WTC11 (cell line): ENCODE measurements around the gene KCNK4. TPM values are rescaled to one million over a fixed set of nuclear protein-coding genes. Genes with fewer than 3 reads are reported as not detected.

ENCODE experiments used
- ATAC-seq: fragments of 200-7000 bp; cut with Tn5 transposase; 2 replicates; pipeline ENCODE4 v1.10.0; 2021; ENCODE audit warnings: mild to moderate bottlenecking, moderate library complexity
- CTCF ChIA-PET: fragments of 300-600 bp; sonication (Branson Sonifier 250); formaldehyde crosslinking; loops from one replicate; lab custom pipeline; 2021; ENCODE audit warnings: antibody characterized with exemption; lab: Charles Lee
- POLR2A ChIA-PET: fragments of 350-600 bp; sonication (Branson Sonifier 250); formaldehyde crosslinking; loops from one replicate; lab custom pipeline; 2021; ENCODE audit warnings: antibody characterized with exemption; lab: Charles Lee
- DNase-seq: peaks from one replicate; pipeline ENCODE4 v3.0.0; 2021; ENCODE audit warnings: low spot score
- H3K27ac Mint-ChIP-seq: 2 replicates; pipeline ENCODE4 v1.8.0; 2021; ENCODE audit warnings: mixed read lengths
- H3K27me3 Mint-ChIP-seq: 2 replicates; pipeline ENCODE4 v1.8.0; 2021; ENCODE audit warnings: low read depth, mild to moderate bottlenecking, moderate library complexity, mixed read lengths
- H3K36me3 Mint-ChIP-seq: 2 replicates; pipeline ENCODE4 v1.8.0; 2021; ENCODE audit warnings: mixed read lengths
- H3K4me1 Mint-ChIP-seq: 2 replicates; pipeline ENCODE4 v1.8.0; 2022; ENCODE audit warnings: mixed read lengths
- H3K4me3 Mint-ChIP-seq: 2 replicates; pipeline ENCODE4 v1.8.0; 2021; ENCODE audit warnings: mild to moderate bottlenecking, moderate library complexity, mixed read lengths
- H3K9me3 Mint-ChIP-seq: 2 replicates; pipeline ENCODE4 v1.8.0; 2021; ENCODE audit warnings: mixed read lengths
- AFF4 ChIP-seq: sonication (generic); formaldehyde crosslinking; IDR thresholded peaks from 2 replicates; pipeline ENCODE4 v1.8.1; 2023; ENCODE audit warnings: mild to moderate bottlenecking, missing genetic modification reagents, borderline replicate concordance
- CREB1 ChIP-seq: sonication (generic); formaldehyde crosslinking; IDR thresholded peaks from 2 replicates; pipeline ENCODE4 v1.8.0; 2023; ENCODE audit warnings: mild to moderate bottlenecking, missing genetic modification reagents
- EMX1 ChIP-seq: fragments of 250-450 bp; sonication (Bioruptor Pico); IDR thresholded peaks from 2 replicates; pipeline ENCODE4 v1.8.0; 2021; ENCODE audit warnings: mild to moderate bottlenecking
- JUN ChIP-seq: sonication (generic); formaldehyde crosslinking; IDR thresholded peaks from 2 replicates; pipeline ENCODE4 v1.8.0; 2023; ENCODE audit warnings: mild to moderate bottlenecking, missing genetic modification reagents
- MLX ChIP-seq: sonication (generic); formaldehyde crosslinking; IDR thresholded peaks from 2 replicates; pipeline ENCODE4 v1.8.1; 2023; ENCODE audit warnings: mild to moderate bottlenecking, missing genetic modification reagents, moderate library complexity
- NR2C2 ChIP-seq: sonication (generic); formaldehyde crosslinking; IDR thresholded peaks from 2 replicates; pipeline ENCODE4 v1.8.0; 2022; ENCODE audit warnings: mild to moderate bottlenecking, missing genetic modification reagents
- SMAD4 ChIP-seq: sonication (generic); formaldehyde crosslinking; IDR thresholded peaks from 2 replicates; pipeline ENCODE4 v1.8.0; 2022; ENCODE audit warnings: mild to moderate bottlenecking, missing genetic modification reagents
- SP1 ChIP-seq: sonication (generic); formaldehyde crosslinking; conservative IDR thresholded peaks from 2 replicates; pipeline ENCODE4 v1.8.1; 2022; ENCODE audit warnings: missing genetic modification reagents
- ZBTB21 ChIP-seq: sonication (generic); formaldehyde crosslinking; IDR thresholded peaks from 2 replicates; pipeline ENCODE4 v1.8.1; 2023; ENCODE audit warnings: mild to moderate bottlenecking, missing genetic modification reagents, borderline replicate concordance
- ZNF121 ChIP-seq: sonication (generic); formaldehyde crosslinking; IDR thresholded peaks from 2 replicates; pipeline ENCODE4 v1.8.0; 2023; ENCODE audit warnings: missing genetic modification reagents
- ZNF138 ChIP-seq: sonication (generic); formaldehyde crosslinking; conservative IDR thresholded peaks from 2 replicates; pipeline ENCODE4 v1.8.1; 2022; ENCODE audit warnings: mild to moderate bottlenecking, moderate library complexity, missing genetic modification reagents
- ZNF219 ChIP-seq: sonication (generic); formaldehyde crosslinking; IDR thresholded peaks from 2 replicates; pipeline ENCODE4 v1.8.0; 2023; ENCODE audit warnings: missing genetic modification reagents, mild to moderate bottlenecking, borderline replicate concordance
- ZNF281 ChIP-seq: sonication (generic); formaldehyde crosslinking; IDR thresholded peaks from 2 replicates; pipeline ENCODE4 v1.8.0; 2023; ENCODE audit warnings: mild to moderate bottlenecking, missing genetic modification reagents
- ZNF396 ChIP-seq: fragments of 250-450 bp; sonication (Bioruptor Pico); IDR thresholded peaks from 2 replicates; pipeline ENCODE4 v1.8.0; 2021; ENCODE audit warnings: mild to moderate bottlenecking, moderate library complexity, borderline replicate concordance
- total RNA-seq: library from RNA; stranded (reverse); gene quantifications from 3 replicates; pipeline ENCODE4 v1.2.3, GENCODE V29; 2021
- TF ChIP-seq, protein P1 (sequence below): fragments of 250-450 bp; sonication (Bioruptor Pico); conservative IDR thresholded peaks from 2 replicates; pipeline ENCODE4 v1.9.0; 2021; ENCODE audit warnings: mild to moderate bottlenecking
- TF ChIP-seq, protein P2 (sequence below): sonication (generic); formaldehyde crosslinking; IDR thresholded peaks from 2 replicates; pipeline ENCODE4 v1.8.0; 2023; ENCODE audit warnings: missing genetic modification reagents

The KCNK4 gene
- total RNA-seq, 1 experiment from 2014 or later, result 0.74 TPM

DNA sequence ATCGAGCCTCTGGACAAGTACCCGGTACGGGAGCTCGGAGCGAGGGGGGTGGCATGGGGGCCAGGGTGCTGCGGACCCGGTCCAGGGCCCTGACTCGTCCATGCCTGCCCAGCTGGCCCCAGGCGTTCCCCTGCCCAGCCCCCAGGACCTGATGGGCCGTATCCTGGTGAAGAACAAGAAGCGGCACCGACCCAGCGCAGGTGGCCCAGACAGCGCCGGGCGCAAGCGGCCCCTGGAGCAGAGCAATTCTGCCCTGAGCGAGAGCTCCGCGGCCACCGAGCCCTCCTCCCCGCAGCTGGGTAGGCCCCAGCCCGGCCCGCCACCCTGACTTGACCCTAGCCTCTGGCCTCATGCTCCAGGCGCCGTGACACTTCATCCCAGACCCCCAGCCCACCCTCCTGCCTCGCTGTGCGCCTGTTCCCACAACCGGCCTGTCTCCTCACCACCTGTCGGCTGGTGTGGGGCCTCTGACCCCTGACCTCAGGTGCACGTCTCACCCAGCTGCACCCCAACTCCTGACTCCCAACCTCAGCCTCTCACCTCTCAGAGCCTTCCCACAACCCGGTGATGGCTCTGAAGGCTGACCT lies 32.1 kb upstream of the KCNK4 start:
- Mint-ChIP-seq H3K27ac (no peak overlapping the region), H3K9me3 (no peaks in the 10 kb centered on the region), H3K27me3 (no peaks in the 10 kb centered on the region), H3K4me1 (no peaks in the 10 kb centered on the region; the same call in 1 of the 2 replicates), H3K4me3 (no peak overlapping the region), H3K36me3 (peaks cover 37% of the 10 kb centered on the region)
- ChIA-PET CTCF (interaction anchor here (0.9 to 1.2 kb wide), 3 partner anchors 8 to 54 kb away, joined by 3 to 4 read pairs (median 3); no protein-coding TSS in a partner anchor), POLR2A (interaction anchor here (1.0 kb wide), 1 partner anchor 15 kb away, joined by 3 read pairs; no protein-coding TSS in a partner anchor)
- TF ChIP-seq, protein P1, sequence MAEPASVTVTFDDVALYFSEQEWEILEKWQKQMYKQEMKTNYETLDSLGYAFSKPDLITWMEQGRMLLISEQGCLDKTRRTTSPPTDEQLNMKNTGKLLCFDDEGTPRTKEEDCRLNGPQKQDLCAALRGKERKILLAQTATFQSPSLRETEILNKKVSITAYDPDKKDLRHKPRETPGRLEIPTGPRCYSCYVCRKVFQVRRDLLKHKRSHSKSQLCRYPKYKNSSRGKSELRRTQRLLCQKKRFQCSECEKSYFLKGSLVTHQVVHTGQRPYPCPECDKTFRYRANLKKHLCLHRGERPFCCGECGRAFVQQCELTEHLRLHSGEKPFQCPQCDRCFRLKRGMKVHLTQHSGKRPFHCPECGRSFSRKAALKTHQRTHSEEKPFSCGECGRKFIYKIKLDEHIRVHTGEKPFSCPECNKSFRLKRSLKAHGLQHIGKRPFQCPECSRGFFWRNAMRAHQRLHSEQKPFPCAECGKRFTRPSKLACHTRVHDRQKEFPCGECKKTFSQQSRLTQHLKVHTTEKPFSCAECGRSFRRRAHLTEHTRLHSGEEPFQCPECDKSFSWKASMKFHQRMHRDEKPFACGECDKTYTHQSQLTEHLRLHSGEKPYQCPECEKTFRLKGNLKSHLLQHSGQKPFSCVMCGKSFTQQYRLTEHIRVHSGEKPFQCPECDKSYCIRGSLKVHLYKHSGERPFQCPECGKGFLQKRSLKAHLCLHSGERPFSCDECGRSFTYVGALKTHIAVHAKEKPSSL, result no peak
- TF ChIP-seq JUN (no peak), SMAD4 (no peak), ZNF121 (CRISPR knock-in tag) (no peak), NR2C2 (CRISPR knock-in tag) (no peak), ZNF219 (CRISPR knock-in tag) (no peak), ZNF138 (CRISPR knock-in tag) (no peak), EMX1 (CRISPR knock-in tag) (no peak), ZNF396 (CRISPR knock-in tag) (no peak), ZBTB21 (no peak), MLX (CRISPR knock-in tag) (no peak), ZNF281 (CRISPR knock-in tag) (no peak), SP1 (CRISPR knock-in tag) (no peak), AFF4 (CRISPR knock-in tag) (no peak), CREB1 (CRISPR knock-in tag) (no peak)
- TF ChIP-seq, protein P2, sequence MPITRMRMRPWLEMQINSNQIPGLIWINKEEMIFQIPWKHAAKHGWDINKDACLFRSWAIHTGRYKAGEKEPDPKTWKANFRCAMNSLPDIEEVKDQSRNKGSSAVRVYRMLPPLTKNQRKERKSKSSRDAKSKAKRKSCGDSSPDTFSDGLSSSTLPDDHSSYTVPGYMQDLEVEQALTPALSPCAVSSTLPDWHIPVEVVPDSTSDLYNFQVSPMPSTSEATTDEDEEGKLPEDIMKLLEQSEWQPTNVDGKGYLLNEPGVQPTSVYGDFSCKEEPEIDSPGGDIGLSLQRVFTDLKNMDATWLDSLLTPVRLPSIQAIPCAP, result no peak
- no peak for ATAC-seq
- DNase-seq, result no peak
